ENCODE data around the gene CBFB.

CBFB gene

DNA sequence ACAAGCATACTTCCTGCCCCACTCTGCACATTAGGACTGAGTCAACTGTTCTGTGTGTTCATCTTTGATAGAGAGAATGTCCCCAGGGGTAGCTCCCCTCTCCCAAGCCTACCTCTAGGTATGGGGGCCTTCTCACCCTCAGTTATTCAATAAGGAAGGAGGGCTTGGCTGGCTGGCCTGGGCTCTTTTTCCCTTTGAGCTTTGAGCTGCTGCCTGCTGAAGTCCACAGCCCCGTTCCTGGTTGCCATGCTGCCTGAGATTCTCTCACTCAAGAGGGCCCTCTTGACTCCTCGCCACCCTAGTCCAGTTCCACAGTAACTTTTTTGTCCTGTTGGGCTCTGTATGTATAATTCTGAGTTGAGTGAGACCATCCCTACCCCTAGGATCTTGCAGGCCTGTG, 116.8 kb downstream of the CBFB start:
- Mint-ChIP-seq H3K27me3 (peaks cover 6% of the 10 kb centered on the region), H3K36me3 (ENCODE audit: low read depth) (peaks cover 63% of the 10 kb centered on the region), H3K9me3 (no peaks in the 10 kb centered on the region), H3K4me1 (ENCODE audit: low read depth) (no peaks in the 10 kb centered on the region), H3K4me3 (no peak overlapping the region), H3K27ac (no peak overlapping the region)

GRCh38 chr16:67146523-67147357, 117.8 kb downstream of the CBFB start:
- no peaks in the 10 kb centered on the region for H3K9me3 Mint-ChIP-seq
- H3K4me1 Mint-ChIP-seq (ENCODE audit: low read depth): peaks cover 5% of the 10 kb centered on the region
- peaks cover 11% of the 10 kb centered on the region for H3K27me3 Mint-ChIP-seq
- H3K27ac Mint-ChIP-seq: no peak overlapping the region
- peaks cover 58% of the 10 kb centered on the region for H3K36me3 Mint-ChIP-seq (ENCODE audit: low read depth)
- no peak overlapping the region for H3K4me3 Mint-ChIP-seq

DNA sequence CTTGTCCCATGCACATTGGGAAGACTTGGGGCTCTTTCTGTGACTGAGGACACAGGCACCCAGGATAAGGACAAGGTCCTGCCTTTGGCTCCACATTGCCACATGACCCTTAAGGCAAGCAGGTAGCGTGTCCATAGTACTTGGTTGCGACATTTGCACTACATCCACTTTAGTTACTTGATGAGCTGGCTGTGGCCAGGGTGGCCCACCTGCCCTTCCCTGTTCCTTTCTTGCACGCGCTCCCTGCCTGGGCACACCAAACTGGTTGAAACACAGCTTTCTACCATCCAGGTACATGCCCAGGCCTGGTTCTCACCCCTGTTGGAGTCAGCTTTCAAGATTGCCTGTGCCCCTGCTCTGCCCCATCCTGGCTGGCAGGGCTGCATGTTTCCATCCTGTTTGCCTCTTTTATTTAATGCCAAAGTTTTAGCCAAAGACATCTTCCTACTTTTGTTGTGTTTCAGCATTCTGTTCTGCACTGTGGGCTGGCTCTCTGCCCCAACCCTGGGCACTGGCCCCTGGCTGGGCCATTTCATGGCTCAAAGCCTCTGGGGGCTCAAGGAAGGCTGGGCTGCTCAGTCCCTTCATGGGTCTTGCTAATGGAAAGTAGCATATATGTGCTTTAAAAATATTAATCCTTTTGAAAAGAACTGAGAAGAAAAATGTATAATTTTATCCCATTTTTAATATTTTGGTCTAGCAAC, 118.6 kb downstream of the CBFB start:
- no peak overlapping the region for H3K27ac Mint-ChIP-seq
- H3K27me3 Mint-ChIP-seq: peaks cover 13% of the 10 kb centered on the region
- peaks cover 58% of the 10 kb centered on the region for H3K36me3 Mint-ChIP-seq (ENCODE audit: low read depth)
- no peaks in the 10 kb centered on the region for H3K9me3 Mint-ChIP-seq
- H3K4me1 Mint-ChIP-seq (ENCODE audit: low read depth): peaks cover 5% of the 10 kb centered on the region
- no peak overlapping the region for H3K4me3 Mint-ChIP-seq

- H3K36me3 Mint-ChIP-seq (ENCODE audit: low read depth): peaks cover 55% of the 10 kb centered on the region
- no peaks in the 10 kb centered on the region for H3K9me3 Mint-ChIP-seq
- H3K27ac Mint-ChIP-seq: no peak overlapping the region
- peaks cover 15% of the 10 kb centered on the region for H3K27me3 Mint-ChIP-seq
- no peak overlapping the region for H3K4me3 Mint-ChIP-seq
- H3K4me1 Mint-ChIP-seq (ENCODE audit: low read depth): peaks cover 12% of the 10 kb centered on the region
These were observed 119.3 kb downstream of the CBFB start for GRCh38 chr16:67148221-67148620.

DNA sequence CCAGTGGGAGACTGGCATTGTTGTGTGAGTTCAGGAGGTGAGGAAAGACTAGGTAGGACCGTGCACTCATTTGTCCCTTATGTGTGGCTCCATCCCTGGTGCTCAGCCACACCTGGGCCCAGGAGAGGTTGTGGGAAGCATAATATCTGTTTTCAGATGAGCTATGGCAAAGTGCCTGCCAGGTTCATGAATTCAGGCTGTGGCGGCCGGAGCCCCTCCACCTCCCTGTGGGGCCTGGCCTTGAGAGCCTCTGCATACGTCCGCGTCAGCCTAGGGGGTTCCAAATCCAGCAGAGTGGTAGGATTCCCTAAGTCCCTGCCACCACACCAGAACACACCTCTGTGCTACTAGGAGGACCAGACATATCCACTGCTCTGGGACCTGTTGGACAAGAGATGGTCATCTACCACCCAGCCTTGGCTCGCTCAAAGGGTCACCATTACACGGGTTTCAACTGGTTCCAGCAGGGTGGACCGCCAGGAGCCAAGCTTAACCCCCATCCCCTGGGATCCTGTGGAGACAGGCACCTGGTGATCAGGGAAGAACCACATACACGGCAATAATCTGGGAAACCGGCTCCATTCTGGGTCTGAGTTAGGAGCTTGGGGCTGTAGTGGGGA, 119.8 kb downstream of the CBFB start:
- Mint-ChIP-seq H3K27me3 (peaks cover 15% of the 10 kb centered on the region), H3K27ac (no peak overlapping the region), H3K36me3 (ENCODE audit: low read depth) (peaks cover 50% of the 10 kb centered on the region), H3K4me3 (no peak overlapping the region), H3K4me1 (ENCODE audit: low read depth) (peaks cover 15% of the 10 kb centered on the region), H3K9me3 (no peaks in the 10 kb centered on the region)

DNA sequence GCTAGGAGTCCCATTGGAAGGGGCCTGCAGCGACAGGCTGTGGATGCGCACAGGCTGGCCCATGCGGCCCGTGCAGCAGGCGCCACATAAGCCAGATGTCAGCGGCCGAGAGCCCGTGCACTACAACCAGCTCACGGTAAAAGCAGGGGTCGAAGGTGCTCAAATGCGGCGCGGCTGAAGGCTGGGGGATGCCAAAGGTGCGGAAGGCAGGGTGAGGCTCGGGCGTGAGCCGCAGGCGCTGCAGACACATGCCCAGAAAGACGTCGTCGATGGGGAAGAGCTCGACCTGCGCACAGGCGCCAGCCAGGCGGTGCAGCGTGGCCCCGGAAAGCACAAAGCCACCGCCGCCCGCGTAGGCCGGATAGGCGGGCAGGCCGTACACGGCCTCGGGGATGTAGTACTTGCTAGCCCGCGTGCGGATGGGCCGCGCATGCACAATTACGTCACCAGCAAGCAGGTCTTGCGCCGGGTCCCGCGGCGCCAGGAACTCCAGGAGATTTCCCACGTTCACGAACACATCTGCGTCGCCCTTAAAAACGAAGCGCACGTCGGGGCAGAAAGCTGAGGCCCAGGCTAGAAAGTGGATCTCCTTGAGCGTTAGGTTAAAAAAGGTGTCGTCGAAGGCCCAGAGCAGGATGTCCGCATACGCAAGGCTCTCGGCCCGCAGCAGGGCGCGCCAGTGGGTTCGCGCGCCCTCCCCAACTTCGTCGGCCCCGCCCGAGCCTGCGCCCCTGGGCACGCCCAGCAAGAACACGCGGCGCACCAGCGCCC, 120.5 kb downstream of the CBFB start:
- Mint-ChIP-seq H3K4me1 (ENCODE audit: low read depth) (peaks cover 19% of the 10 kb centered on the region), H3K4me3 (peak overlapping the region; percentile 39), H3K36me3 (ENCODE audit: low read depth) (peaks cover 45% of the 10 kb centered on the region), H3K27ac (no peak overlapping the region), H3K27me3 (peaks cover 15% of the 10 kb centered on the region), H3K9me3 (no peaks in the 10 kb centered on the region)

GRCh38 chr16:67150047-67150832, 121.3 kb downstream of the CBFB start:
- Mint-ChIP-seq H3K9me3 (no peaks in the 10 kb centered on the region), H3K27ac (no peak overlapping the region), H3K27me3 (peaks cover 17% of the 10 kb centered on the region), H3K4me3 (no peak overlapping the region), H3K4me1 (ENCODE audit: low read depth) (peaks cover 19% of the 10 kb centered on the region), H3K36me3 (ENCODE audit: low read depth) (peaks cover 37% of the 10 kb centered on the region)

All from stimulated activated naive CD8-positive, alpha-beta T cell treated with anti-CD3 and anti-CD28 coated beads, Interleukin-15, Interleukin-2, amounts not matched to agents 100 ng/mL and 50 ng/mL, for 24 hours (primary cell).